ENCODE data around the gene SLC6A19. TPM values are rescaled to one million over a fixed set of nuclear protein-coding genes. Genes with fewer than 3 reads are reported as not detected.

The SLC6A19 gene
- total and polyA plus RNA-seq, 10 of the 15 experiments (the other 5 are each of a cell fraction or from before 2014, with no cell fraction given), result 0.01 to 0.03 TPM; not detected in 8

- TF ChIP-seq, protein P1, sequence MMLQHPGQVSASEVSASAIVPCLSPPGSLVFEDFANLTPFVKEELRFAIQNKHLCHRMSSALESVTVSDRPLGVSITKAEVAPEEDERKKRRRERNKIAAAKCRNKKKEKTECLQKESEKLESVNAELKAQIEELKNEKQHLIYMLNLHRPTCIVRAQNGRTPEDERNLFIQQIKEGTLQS (IDR thresholded peaks at IDR 0.05; ENCODE audit: borderline replicate concordance, extremely low read depth, low read depth, low read length), result no peak
- no peak for TF ChIP-seq ZNF592 (IDR thresholded peaks at IDR 0.05)
- no peak for TF ChIP-seq MYB (IDR thresholded peaks at IDR 0.05; ENCODE audit: borderline replicate concordance, low read depth, low read length)
- no peak for TF ChIP-seq ZNF622 (IDR thresholded peaks at IDR 0.05)
- TF ChIP-seq HDAC6 (IDR thresholded peaks at IDR 0.05; ENCODE audit: unreplicated experiment), result no peak
- no peak for TF ChIP-seq SP1 (IDR thresholded peaks at IDR 0.05; ENCODE audit: low read depth, low read length)
- TF ChIP-seq MXI1 (IDR thresholded peaks at IDR 0.05; ENCODE audit: low read depth, low read length), result no peak
Observed at GRCh38 chr5:1155191-1156032, 46.0 kb upstream of the SLC6A19 start (continued).

All from GM12878 (cell line).